ENCODE results near the gene PLCL2. TPM values are rescaled to one million over a fixed set of nuclear protein-coding genes. Genes with fewer than 3 reads are reported as not detected.

The PLCL2 gene
- total RNA-seq, 1 donor from 2014 or later: 1.6 TPM

DNA sequence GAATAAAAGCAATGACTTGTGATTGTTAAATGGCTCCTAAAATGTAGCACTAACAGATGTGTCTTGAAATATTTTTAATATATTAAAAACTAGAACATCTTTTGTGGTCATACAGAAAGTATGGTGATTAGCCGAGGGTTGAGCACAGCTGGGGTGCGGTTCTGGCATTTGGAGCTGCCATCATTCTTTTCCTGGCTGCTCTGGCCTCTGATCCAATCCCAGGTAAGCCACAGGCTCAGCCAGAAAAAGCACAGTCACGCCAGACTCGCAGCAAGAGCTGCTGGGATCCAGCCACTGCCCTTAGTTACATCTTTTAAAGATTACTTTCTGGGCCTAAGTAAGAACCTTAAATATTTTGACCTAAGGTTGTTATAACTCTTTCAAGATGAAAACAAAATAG lies 196.8 kb downstream of the PLCL2 start:
- Histone ChIP-seq H3K27me3 (ENCODE audit: control insufficient read depth, insufficient read depth, low read length) (no peaks in the 10 kb centered on the region), H3K4me3 (ENCODE audit: low read depth, low read length) (no peak overlapping the region), H3K36me3 (ENCODE audit: control insufficient read depth, insufficient read depth, low read length) (no peaks in the 10 kb centered on the region)
- DNase-seq (ENCODE audit: low read depth) (no peak), FAIRE-seq (no peak)
- TF ChIP-seq, protein P1, sequence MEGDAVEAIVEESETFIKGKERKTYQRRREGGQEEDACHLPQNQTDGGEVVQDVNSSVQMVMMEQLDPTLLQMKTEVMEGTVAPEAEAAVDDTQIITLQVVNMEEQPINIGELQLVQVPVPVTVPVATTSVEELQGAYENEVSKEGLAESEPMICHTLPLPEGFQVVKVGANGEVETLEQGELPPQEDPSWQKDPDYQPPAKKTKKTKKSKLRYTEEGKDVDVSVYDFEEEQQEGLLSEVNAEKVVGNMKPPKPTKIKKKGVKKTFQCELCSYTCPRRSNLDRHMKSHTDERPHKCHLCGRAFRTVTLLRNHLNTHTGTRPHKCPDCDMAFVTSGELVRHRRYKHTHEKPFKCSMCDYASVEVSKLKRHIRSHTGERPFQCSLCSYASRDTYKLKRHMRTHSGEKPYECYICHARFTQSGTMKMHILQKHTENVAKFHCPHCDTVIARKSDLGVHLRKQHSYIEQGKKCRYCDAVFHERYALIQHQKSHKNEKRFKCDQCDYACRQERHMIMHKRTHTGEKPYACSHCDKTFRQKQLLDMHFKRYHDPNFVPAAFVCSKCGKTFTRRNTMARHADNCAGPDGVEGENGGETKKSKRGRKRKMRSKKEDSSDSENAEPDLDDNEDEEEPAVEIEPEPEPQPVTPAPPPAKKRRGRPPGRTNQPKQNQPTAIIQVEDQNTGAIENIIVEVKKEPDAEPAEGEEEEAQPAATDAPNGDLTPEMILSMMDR (IDR thresholded peaks at IDR 0.05; ENCODE audit: insufficient read depth, low read length, severe bottlenecking): no peak

- H3K4me3 ChIP-seq (ENCODE audit: low read depth, low read length): no peak overlapping the region
- no peak for FAIRE-seq
These were observed 202.8 kb downstream of the PLCL2 start for GRCh38 chr3:17087509-17087908.

DNA sequence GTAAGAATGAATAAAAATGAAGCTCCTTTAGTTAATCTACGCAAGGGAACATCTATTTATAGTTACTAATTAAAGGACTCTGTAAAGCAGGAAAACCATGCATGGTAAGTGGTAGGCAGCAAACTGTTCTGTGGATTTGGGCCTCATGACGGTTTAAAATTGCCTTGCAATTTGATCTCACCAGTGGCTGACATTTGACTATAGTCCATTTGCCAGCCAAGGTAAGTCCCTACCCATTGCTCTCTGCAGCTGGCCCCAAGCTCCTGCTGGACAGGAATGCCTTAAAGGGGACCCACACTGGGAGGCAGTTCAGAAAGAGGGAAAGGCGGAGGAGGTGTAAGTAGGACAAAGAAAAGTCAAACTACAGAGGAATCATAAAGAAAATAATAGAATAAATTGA lies 203.3 kb downstream of the PLCL2 start:
- Histone ChIP-seq H3K27me3 (ENCODE audit: control insufficient read depth, insufficient read depth, low read length) (no peaks in the 10 kb centered on the region), H3K4me3 (ENCODE audit: low read depth, low read length) (no peak overlapping the region), H3K36me3 (ENCODE audit: control insufficient read depth, insufficient read depth, low read length) (no peaks in the 10 kb centered on the region)
- DNase-seq (ENCODE audit: low read depth): no peak
- TF ChIP-seq, protein P1 (IDR thresholded peaks at IDR 0.05; ENCODE audit: insufficient read depth, low read length, severe bottlenecking): no peak
- no peak for FAIRE-seq

More at GRCh38 chr3:17087509-17087908, 202.8 kb downstream of the PLCL2 start:
- TF ChIP-seq, protein P1 (IDR thresholded peaks at IDR 0.05; ENCODE audit: insufficient read depth, low read length, severe bottlenecking): no peak
- no peak for DNase-seq (ENCODE audit: low read depth)
- Histone ChIP-seq H3K36me3 (ENCODE audit: control insufficient read depth, insufficient read depth, low read length) (no peaks in the 10 kb centered on the region), H3K27me3 (ENCODE audit: control insufficient read depth, insufficient read depth, low read length) (no peaks in the 10 kb centered on the region)

DNA sequence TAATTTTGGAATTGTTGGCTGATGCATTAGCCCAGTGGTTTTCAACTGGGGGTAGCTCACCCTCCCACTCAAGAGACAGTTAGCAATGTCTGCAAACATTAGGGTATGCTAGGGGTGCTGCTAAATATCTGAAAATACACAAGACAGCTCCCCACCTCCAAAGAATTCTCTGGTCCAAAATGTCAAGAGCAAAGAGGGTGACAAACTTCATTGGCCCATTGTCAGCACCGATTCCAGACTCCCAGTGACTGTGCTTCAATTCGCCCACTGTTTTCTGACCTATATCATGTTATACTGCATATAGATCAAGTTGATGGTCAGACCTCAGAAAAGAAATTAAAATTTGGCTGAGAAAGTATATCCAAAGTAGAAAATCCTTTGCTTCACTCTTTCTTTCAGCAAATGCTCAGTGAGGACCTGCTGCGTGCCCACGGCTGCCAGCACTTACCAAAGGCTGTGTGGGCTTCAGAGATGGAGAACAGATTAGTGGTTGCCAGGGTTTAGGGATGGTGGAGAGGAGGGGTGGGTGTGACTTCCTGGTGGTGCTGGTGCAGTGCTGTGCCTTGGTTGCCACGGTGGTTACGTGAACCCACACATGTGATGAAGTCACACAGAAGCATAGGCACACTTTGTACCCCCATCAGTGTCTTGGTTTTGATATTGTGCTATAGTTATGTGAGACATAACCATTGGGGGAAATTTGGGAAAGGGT lies 204.0 kb downstream of the PLCL2 start:
- no peak overlapping the region for H3K4me3 ChIP-seq (ENCODE audit: low read depth, low read length)
- no peak for FAIRE-seq
- no peak for DNase-seq (ENCODE audit: low read depth)
- TF ChIP-seq, protein P1 (IDR thresholded peaks at IDR 0.05; ENCODE audit: insufficient read depth, low read length, severe bottlenecking): no peak
- H3K27me3 ChIP-seq (ENCODE audit: control insufficient read depth, insufficient read depth, low read length): no peaks in the 10 kb centered on the region
- no peaks in the 10 kb centered on the region for H3K36me3 ChIP-seq (ENCODE audit: control insufficient read depth, insufficient read depth, low read length)

GRCh38 chr3:17089314-17089700 lies 204.6 kb downstream of the PLCL2 start:
- Histone ChIP-seq H3K4me3 (ENCODE audit: low read depth, low read length) (no peak overlapping the region), H3K36me3 (ENCODE audit: control insufficient read depth, insufficient read depth, low read length) (no peaks in the 10 kb centered on the region), H3K27me3 (ENCODE audit: control insufficient read depth, insufficient read depth, low read length) (no peaks in the 10 kb centered on the region)
- TF ChIP-seq, protein P1 (IDR thresholded peaks at IDR 0.05; ENCODE audit: insufficient read depth, low read length, severe bottlenecking): no peak
- no peak for FAIRE-seq
- DNase-seq (ENCODE audit: low read depth): no peak

All from bronchial epithelial cell (primary cell).